Neural progenitor cell (in vitro differentiated cells): Measurements from ENCODE around the gene PPT2. TPM values are rescaled to one million over a fixed set of nuclear protein-coding genes. Genes with fewer than 3 reads are reported as not detected.

Source experiments
- DNase-seq: peaks from one replicate; pipeline ENCODE4 v3.0.0-alpha.2; 2016; ENCODE audit warnings: low spot score
- H2AFZ ChIP-seq: fragments of 200-600 bp; sonication (generic); replicated peaks from 2 replicates; pipeline ENCODE4 v1.6.1; 2016; ENCODE audit warnings: antibody characterized with exemption
- H3F3A ChIP-seq: fragments of 200-600 bp; sonication (generic); 2 replicates; pipeline ENCODE4 v1.6.1; 2016; ENCODE audit warnings: antibody characterized with exemption, low read depth
- H3K27ac ChIP-seq: fragments of 200-600 bp; sonication (generic); 2 replicates; pipeline ENCODE4 v1.5.1; 2016; ENCODE audit warnings: mild to moderate bottlenecking
- H3K27me3 ChIP-seq: fragments of 200-600 bp; sonication (generic); 2 replicates; pipeline ENCODE4 v1.6.1; 2016; ENCODE audit warnings: mild to moderate bottlenecking, moderate library complexity
- H3K36me3 ChIP-seq: fragments of 200-600 bp; sonication (generic); 2 replicates; pipeline ENCODE4 v1.5.1; 2016
- H3K4me1 ChIP-seq: fragments of 200-600 bp; sonication (generic); 2 replicates; pipeline ENCODE4 v1.6.1; 2016; ENCODE audit warnings: mixed run types
- H3K4me2 ChIP-seq: fragments of 200-600 bp; sonication (generic); 2 replicates; pipeline ENCODE4 v1.6.1; 2016
- H3K4me3 ChIP-seq: fragments of 200-600 bp; sonication (generic); 2 replicates; pipeline ENCODE4 v1.5.1; 2016
- H3K79me2 ChIP-seq: fragments of 200-600 bp; sonication (generic); 2 replicates; pipeline ENCODE4 v1.6.1; 2016; ENCODE audit warnings: low read depth
- H3K9ac ChIP-seq: fragments of 200-600 bp; sonication (generic); 2 replicates; pipeline ENCODE4 v1.6.1; 2016
- H3K9me3 ChIP-seq: fragments of 200-600 bp; sonication (generic); 2 replicates; pipeline ENCODE4 v1.5.1; 2016; ENCODE audit warnings: low read depth
- H4K20me1 ChIP-seq: fragments of 200-600 bp; sonication (generic); 2 replicates; pipeline ENCODE4 v1.6.1; 2016; ENCODE audit warnings: low read depth
- H3K27ac Mint-ChIP-seq: 3 replicates; pipeline ENCODE4 v1.8.0; 2021; ENCODE audit warnings: mixed read lengths
- H3K27me3 Mint-ChIP-seq: 2 replicates; pipeline ENCODE4 v1.8.0; 2022; ENCODE audit warnings: low read depth, mild to moderate bottlenecking, inconsistent platforms, moderate library complexity, mixed read lengths; ENCODE audit not compliant: insufficient read depth
- H3K36me3 Mint-ChIP-seq: 3 replicates; pipeline ENCODE4 v1.8.0; 2021; ENCODE audit warnings: mixed read lengths
- H3K4me1 Mint-ChIP-seq: 3 replicates; pipeline ENCODE4 v1.8.0; 2021; ENCODE audit warnings: mixed read lengths
- H3K4me3 Mint-ChIP-seq: 3 replicates; pipeline ENCODE4 v1.8.0; 2021; ENCODE audit warnings: mild to moderate bottlenecking, moderate library complexity, mixed read lengths
- H3K9me3 Mint-ChIP-seq: 3 replicates; pipeline ENCODE4 v1.8.0; 2020; ENCODE audit warnings: mixed read lengths
- EZH2 ChIP-seq: fragments of 200-600 bp; sonication (generic); IDR thresholded peaks from 2 replicates; pipeline ENCODE4 v1.6.1; 2017; ENCODE audit warnings: antibody characterized with exemption, mild to moderate bottlenecking, moderate library complexity
- EZH2phosphoT487 ChIP-seq: fragments of 200-600 bp; sonication (generic); IDR thresholded peaks from 2 replicates; pipeline ENCODE4 v1.6.1; 2017; ENCODE audit warnings: antibody characterized with exemption
- total RNA-seq: library from RNA; depleted of rRNA; stranded (reverse); fragments of >200 nt; gene quantifications from 2 replicates; pipeline ENCODE4 v1.2.3, GENCODE V29; 2015; ENCODE audit warnings: low replicate concordance
- TF ChIP-seq, protein P1 (sequence below): fragments of 200-600 bp; sonication (generic); IDR thresholded peaks from 2 replicates; pipeline ENCODE4 v1.5.1; 2017; ENCODE audit warnings: antibody characterized with exemption, mild to moderate bottlenecking

Gene PPT2
- total RNA-seq, 1 donor from 2014 or later: 18.6 TPM

- no peaks in the 10 kb centered on the region for H4K20me1 ChIP-seq
- no peak overlapping the region for H3K27ac Mint-ChIP-seq
- H3K9ac ChIP-seq: no peak overlapping the region
- no peak overlapping the region for H3K27ac ChIP-seq
- no peak for TF ChIP-seq EZH2phosphoT487
- TF ChIP-seq EZH2: no peak
- TF ChIP-seq, protein P1, sequence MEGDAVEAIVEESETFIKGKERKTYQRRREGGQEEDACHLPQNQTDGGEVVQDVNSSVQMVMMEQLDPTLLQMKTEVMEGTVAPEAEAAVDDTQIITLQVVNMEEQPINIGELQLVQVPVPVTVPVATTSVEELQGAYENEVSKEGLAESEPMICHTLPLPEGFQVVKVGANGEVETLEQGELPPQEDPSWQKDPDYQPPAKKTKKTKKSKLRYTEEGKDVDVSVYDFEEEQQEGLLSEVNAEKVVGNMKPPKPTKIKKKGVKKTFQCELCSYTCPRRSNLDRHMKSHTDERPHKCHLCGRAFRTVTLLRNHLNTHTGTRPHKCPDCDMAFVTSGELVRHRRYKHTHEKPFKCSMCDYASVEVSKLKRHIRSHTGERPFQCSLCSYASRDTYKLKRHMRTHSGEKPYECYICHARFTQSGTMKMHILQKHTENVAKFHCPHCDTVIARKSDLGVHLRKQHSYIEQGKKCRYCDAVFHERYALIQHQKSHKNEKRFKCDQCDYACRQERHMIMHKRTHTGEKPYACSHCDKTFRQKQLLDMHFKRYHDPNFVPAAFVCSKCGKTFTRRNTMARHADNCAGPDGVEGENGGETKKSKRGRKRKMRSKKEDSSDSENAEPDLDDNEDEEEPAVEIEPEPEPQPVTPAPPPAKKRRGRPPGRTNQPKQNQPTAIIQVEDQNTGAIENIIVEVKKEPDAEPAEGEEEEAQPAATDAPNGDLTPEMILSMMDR: no peak
- H2AFZ ChIP-seq: no peak overlapping the region
- H3K27me3 Mint-ChIP-seq: peaks cover 4% of the 10 kb centered on the region
- no peaks in the 10 kb centered on the region for H3K36me3 ChIP-seq
- peaks cover 5% of the 10 kb centered on the region for H3K36me3 Mint-ChIP-seq
- no peak overlapping the region for H3K4me2 ChIP-seq
- peaks cover 15% of the 10 kb centered on the region for H3K4me1 ChIP-seq
- no peak for DNase-seq
- no peaks in the 10 kb centered on the region for H3K79me2 ChIP-seq
- H3K9me3 Mint-ChIP-seq: no peaks in the 10 kb centered on the region
- H3K27me3 ChIP-seq: peaks cover 11% of the 10 kb centered on the region
- H3K4me3 Mint-ChIP-seq: no peak overlapping the region
- peaks cover 23% of the 10 kb centered on the region for H3K4me1 Mint-ChIP-seq
- H3F3A ChIP-seq: no peaks in the 10 kb centered on the region
- H3K9me3 ChIP-seq: no peaks in the 10 kb centered on the region
- no peak overlapping the region for H3K4me3 ChIP-seq
These were observed 44.2 kb upstream of the PPT2 start for GRCh38 chr6:32109765-32110160.

- Mint-ChIP-seq H3K36me3 (peaks cover 6% of the 10 kb centered on the region), H3K4me1 (peaks cover 24% of the 10 kb centered on the region), H3K9me3 (no peaks in the 10 kb centered on the region), H3K4me3 (no peak overlapping the region), H3K27ac (no peak overlapping the region), H3K27me3 (peaks cover 4% of the 10 kb centered on the region)
- Histone ChIP-seq H3K27ac (no peak overlapping the region), H3K27me3 (peaks cover 11% of the 10 kb centered on the region), H3K4me1 (peaks cover 15% of the 10 kb centered on the region), H3K79me2 (no peaks in the 10 kb centered on the region), H3K4me3 (no peak overlapping the region), H3K36me3 (no peaks in the 10 kb centered on the region), H3K4me2 (no peak overlapping the region), H4K20me1 (no peaks in the 10 kb centered on the region), H2AFZ (no peak overlapping the region), H3F3A (no peaks in the 10 kb centered on the region), H3K9ac (no peak overlapping the region), H3K9me3 (no peaks in the 10 kb centered on the region)
- no peak for DNase-seq
- TF ChIP-seq EZH2phosphoT487: no peak
- TF ChIP-seq EZH2: no peak
- TF ChIP-seq, protein P1: no peak
These were observed 43.3 kb upstream of the PPT2 start for GRCh38 chr6:32110632-32111031.

- no peak overlapping the region for H3K9ac ChIP-seq
- H3K27me3 ChIP-seq: peaks cover 11% of the 10 kb centered on the region
- no peak overlapping the region for H3K4me3 Mint-ChIP-seq
- H3K4me3 ChIP-seq: no peak overlapping the region
- no peaks in the 10 kb centered on the region for H3K79me2 ChIP-seq
- peaks cover 15% of the 10 kb centered on the region for H3K4me1 ChIP-seq
- no peak overlapping the region for H2AFZ ChIP-seq
- H3F3A ChIP-seq: no peaks in the 10 kb centered on the region
- H3K9me3 Mint-ChIP-seq: no peaks in the 10 kb centered on the region
- no peaks in the 10 kb centered on the region for H3K36me3 ChIP-seq
- peaks cover 7% of the 10 kb centered on the region for H3K27me3 Mint-ChIP-seq
- TF ChIP-seq EZH2 (no peak), EZH2phosphoT487 (no peak)
- TF ChIP-seq, protein P1: no peak
- no peaks in the 10 kb centered on the region for H3K9me3 ChIP-seq
- no peak overlapping the region for H3K4me2 ChIP-seq
- no peak overlapping the region for H3K27ac ChIP-seq
- peaks cover 24% of the 10 kb centered on the region for H3K4me1 Mint-ChIP-seq
- no peak for DNase-seq
- H3K27ac Mint-ChIP-seq: no peak overlapping the region
- peaks cover 6% of the 10 kb centered on the region for H3K36me3 Mint-ChIP-seq
- no peaks in the 10 kb centered on the region for H4K20me1 ChIP-seq
These were observed 42.4 kb upstream of the PPT2 start for GRCh38 chr6:32111424-32112066.
